ENCODE results near the gene PHC2. TPM values are rescaled to one million over a fixed set of nuclear protein-coding genes. Genes with fewer than 3 reads are reported as not detected.

Gene PHC2
- polyA plus RNA-seq, 1 donor (not counting 4 experiments of a cell fraction or from before 2014, with no cell fraction given), result 51.7 TPM

GRCh38 chr1:33321178-33321577 lies 109.7 kb downstream of the PHC2 start:
- TF ChIP-seq EZH2 (IDR thresholded peaks at IDR 0.05; ENCODE audit: low read length) (no peak), CTCF (optimal IDR thresholded peaks at IDR 0.05 in 1 of 3, IDR thresholded peaks at IDR 0.05 in 1 of 3, conservative IDR thresholded peaks at IDR 0.05 in 1 of 3; ENCODE audit: extremely low read depth in 1 of 3, insufficient read depth in 2 of 3, low read length in 3 of 3) (no peak)
- Histone ChIP-seq H4K20me1 (ENCODE audit: control insufficient read depth, extremely low read depth, insufficient read depth, low read length) (peaks cover 22% of the 10 kb centered on the region), H3K27me3 (ENCODE audit: control insufficient read depth, extremely low read depth, insufficient read depth, low read length) (no peaks in the 10 kb centered on the region), H3K79me2 (ENCODE audit: control insufficient read depth, insufficient read depth, low read length) (no peaks in the 10 kb centered on the region), H3K4me1 (ENCODE audit: control insufficient read depth, extremely low read depth, insufficient read depth, low read length) (no peaks in the 10 kb centered on the region), H3K36me3 (ENCODE audit: control insufficient read depth in 2 of 2, extremely low read depth in 1 of 2, insufficient read depth in 2 of 2, low read length in 2 of 2) (peaks cover 32 to 34% of the 10 kb centered on the region in 2 experiments), H2AFZ (ENCODE audit: control insufficient read depth, low read length) (no peak overlapping the region), H3K4me2 (ENCODE audit: control insufficient read depth, extremely low read depth, insufficient read depth, low read depth, low read length) (no peak overlapping the region), H3K9me3 (ENCODE audit: control insufficient read depth, low read depth, low read length) (no peaks in the 10 kb centered on the region), H3K9me1 (ENCODE audit: control insufficient read depth, extremely low read depth, insufficient read depth, low read length) (no peaks in the 10 kb centered on the region), H3K27ac (ENCODE audit: control insufficient read depth, insufficient read depth, low read length) (no peak overlapping the region), H3K4me3 (ENCODE audit: control insufficient read depth in 2 of 3, extremely low read depth in 1 of 3, insufficient read depth in 2 of 3, low read depth in 1 of 3, low read length in 3 of 3) (no peak overlapping the region), H3K9ac (ENCODE audit: control insufficient read depth, extremely low read depth, insufficient read depth, low read length) (no peak overlapping the region)
- dilution Hi-C loops (cut with MboI; ENCODE audit: extremely low pct_ligation_motif_present, low sequenced_read_pairs), result no loop called here
- DNase-seq (ENCODE audit: low read depth, low spot score) (no peak), FAIRE-seq (no peak)

- dilution Hi-C loops (cut with MboI; ENCODE audit: extremely low pct_ligation_motif_present, low sequenced_read_pairs), result no loop called here
- H3K4me2 ChIP-seq (ENCODE audit: control insufficient read depth, extremely low read depth, insufficient read depth, low read depth, low read length), result no peak within 1 kb of the TSS
- H3K79me2 ChIP-seq (ENCODE audit: control insufficient read depth, insufficient read depth, low read length), result no peaks in the 10 kb centered on the region
- H3K4me1 ChIP-seq (ENCODE audit: control insufficient read depth, extremely low read depth, insufficient read depth, low read length), result no peaks in the 10 kb centered on the region
- H3K27ac ChIP-seq (ENCODE audit: control insufficient read depth, insufficient read depth, low read length), result no peak within 1 kb of the TSS
- H3K9ac ChIP-seq (ENCODE audit: control insufficient read depth, extremely low read depth, insufficient read depth, low read length), result no peak within 1 kb of the TSS
- no peak within 1 kb of the TSS for H2AFZ ChIP-seq (ENCODE audit: control insufficient read depth, low read length)
- no peak for FAIRE-seq
- TF ChIP-seq CTCF (optimal IDR thresholded peaks at IDR 0.05 in 1 of 3, IDR thresholded peaks at IDR 0.05 in 1 of 3, conservative IDR thresholded peaks at IDR 0.05 in 1 of 3; ENCODE audit: extremely low read depth in 1 of 3, insufficient read depth in 2 of 3, low read length in 3 of 3), result no peak
- H3K9me3 ChIP-seq (ENCODE audit: control insufficient read depth, low read depth, low read length), result no peaks in the 10 kb centered on the region
- no peaks in the 10 kb centered on the region for H3K9me1 ChIP-seq (ENCODE audit: control insufficient read depth, extremely low read depth, insufficient read depth, low read length)
- DNase-seq (ENCODE audit: low read depth, low spot score), result no peak
- H3K27me3 ChIP-seq (ENCODE audit: control insufficient read depth, extremely low read depth, insufficient read depth, low read length), result no peaks in the 10 kb centered on the region
- peaks cover 19% of the 10 kb centered on the region for H4K20me1 ChIP-seq (ENCODE audit: control insufficient read depth, extremely low read depth, insufficient read depth, low read length)
- H3K4me3 ChIP-seq (ENCODE audit: control insufficient read depth in 2 of 3, extremely low read depth in 1 of 3, insufficient read depth in 2 of 3, low read depth in 1 of 3, low read length in 3 of 3), result no peak within 1 kb of the TSS
- H3K36me3 ChIP-seq (ENCODE audit: control insufficient read depth in 2 of 2, extremely low read depth in 1 of 2, insufficient read depth in 2 of 2, low read length in 2 of 2), result peaks cover 27 to 29% of the 10 kb centered on the region in 2 experiments
Observed at GRCh38 chr1:33320619-33321165, 110.2 kb downstream of the PHC2 start, which contains the start of gene A3GALT2. Gene A3GALT2, minus strand, starts transcription at chr1:33321098. Its CDS starts 0 bp downstream, at chr1:33321098.
